Measurements from ENCODE around the gene ALDH1B1.
"Not testable (repeated sequence)": the region's sequence is repeated elsewhere in the genome, so short reads cannot be mapped to it uniquely, and the experiment has no call there.

Gene ALDH1B1

GRCh38 chr9:38362852-38363588, 29.5 kb upstream of the ALDH1B1 start:
- peak in 1 of 2 experiments; percentile 9 for DNase-seq

- no peak for DNase-seq
These were observed 28.9 kb upstream of the ALDH1B1 start for GRCh38 chr9:38363589-38363925.

- DNase-seq = no peak
These were observed 24.6 kb upstream of the ALDH1B1 start for GRCh38 chr9:38367898-38368297.

GRCh38 chr9:38368731-38369130, 23.8 kb upstream of the ALDH1B1 start:
- no peak for DNase-seq

GRCh38 chr9:38370176-38370575, 22.3 kb upstream of the ALDH1B1 start:
- DNase-seq = no peak

- no peak for DNase-seq
These were observed 21.0 kb upstream of the ALDH1B1 start for GRCh38 chr9:38371495-38371894.

- no peak for DNase-seq
These were observed 19.5 kb upstream of the ALDH1B1 start for GRCh38 chr9:38372762-38373619.

GRCh38 chr9:38373679-38374078, 18.8 kb upstream of the ALDH1B1 start:
- no peak for DNase-seq

GRCh38 chr9:38374847-38375571, 17.5 kb upstream of the ALDH1B1 start:
- DNase-seq = no peak

- DNase-seq = no peak
These were observed 16.9 kb upstream of the ALDH1B1 start for GRCh38 chr9:38375572-38375963.

GRCh38 chr9:38376021-38376670, 16.4 kb upstream of the ALDH1B1 start:
- no peak for DNase-seq

- DNase-seq = not testable (repeated sequence)
These were observed 15.0 kb upstream of the ALDH1B1 start for GRCh38 chr9:38377336-38378083.

GRCh38 chr9:38380230-38380871, 12.2 kb upstream of the ALDH1B1 start:
- no peak for DNase-seq

GRCh38 chr9:38380872-38381534, 11.5 kb upstream of the ALDH1B1 start:
- DNase-seq = no peak

GRCh38 chr9:38382141-38382540, 10.4 kb upstream of the ALDH1B1 start:
- DNase-seq = no peak

GRCh38 chr9:38384990-38385848, 7.3 kb upstream of the ALDH1B1 start:
- DNase-seq = no peak

- no peak for DNase-seq
These were observed 6.6 kb upstream of the ALDH1B1 start for GRCh38 chr9:38385896-38386295.

GRCh38 chr9:38386319-38386895, 6.1 kb upstream of the ALDH1B1 start:
- no peak for DNase-seq

GRCh38 chr9:38387066-38387465, 5.4 kb upstream of the ALDH1B1 start:
- no peak for DNase-seq

GRCh38 chr9:38387751-38388150, 4.8 kb upstream of the ALDH1B1 start:
- DNase-seq = no peak

Data from stimulated activated CD4-positive, alpha-beta T cell treated with anti-CD3 and anti-CD28 coated beads, Interleukin-4, amount 100 ng/mL, for 4 hours (primary cell).